GM19193 (cell line): ENCODE results near the gene FNIP1.

ENCODE experiments used
- POLR2A ChIP-seq: IDR thresholded peaks from 4 replicates; pipeline ENCODE4 v1.6.1; 2011; ENCODE audit not compliant: insufficient read depth, insufficient read length; ENCODE audit errors: extremely low read depth

The FNIP1 gene

DNA sequence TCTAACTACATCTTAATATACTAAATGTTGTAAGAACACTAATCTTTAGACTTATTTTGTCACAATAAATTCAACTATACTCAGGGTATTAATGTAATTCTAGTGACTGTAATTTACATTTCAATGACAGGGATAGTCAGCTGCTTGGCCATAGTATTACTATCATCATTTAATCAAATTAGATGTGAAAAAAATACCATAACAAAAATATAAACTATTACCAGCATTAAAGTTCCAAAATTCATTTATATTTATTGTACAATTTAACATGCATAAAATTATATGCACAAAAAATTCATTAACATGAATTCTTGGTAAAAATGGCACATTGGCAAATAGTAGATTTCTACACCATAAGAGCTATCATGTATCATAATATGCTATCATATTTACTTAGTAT lies 28.9 kb downstream of the FNIP1 start:
- TF ChIP-seq POLR2A: no peak

DNA sequence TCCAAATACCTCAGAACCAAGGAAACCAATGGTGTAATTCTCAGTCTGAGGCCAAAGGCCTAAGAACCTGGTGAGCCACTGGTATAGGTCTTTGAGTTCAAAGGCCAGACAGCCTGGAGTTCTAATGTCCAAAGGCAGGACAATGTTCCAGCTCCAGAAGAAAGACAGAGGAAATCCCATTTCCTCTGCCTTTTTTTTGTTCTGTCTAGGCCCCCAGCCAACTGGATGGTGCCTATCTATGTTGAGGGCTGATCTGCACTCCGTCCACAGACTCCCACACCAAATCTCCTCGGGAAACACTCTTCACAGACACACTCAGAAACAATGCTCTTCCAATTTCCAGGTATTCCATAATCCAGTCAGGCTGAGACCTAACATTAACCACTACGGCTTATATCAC lies 30.1 kb downstream of the FNIP1 start:
- no peak for TF ChIP-seq POLR2A

DNA sequence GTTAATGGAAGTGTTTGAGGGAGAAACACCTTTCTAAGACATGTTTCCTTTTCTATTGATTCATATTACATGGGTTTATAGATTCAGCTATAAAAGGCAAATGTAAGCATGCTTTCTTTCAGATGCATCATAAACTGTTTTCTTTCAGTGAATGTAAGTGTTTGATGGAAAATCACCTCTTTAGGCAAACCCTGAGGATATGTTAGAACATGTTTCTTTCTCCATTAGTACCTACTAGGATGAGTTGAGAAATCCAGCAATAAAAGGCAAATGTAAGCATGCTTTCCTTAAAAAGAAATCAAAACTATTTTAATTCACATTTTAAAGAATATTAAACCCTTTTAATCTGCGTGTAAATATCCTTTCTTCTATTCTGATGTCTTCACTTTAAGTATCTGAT lies 31.6 kb downstream of the FNIP1 start:
- no peak for TF ChIP-seq POLR2A

DNA sequence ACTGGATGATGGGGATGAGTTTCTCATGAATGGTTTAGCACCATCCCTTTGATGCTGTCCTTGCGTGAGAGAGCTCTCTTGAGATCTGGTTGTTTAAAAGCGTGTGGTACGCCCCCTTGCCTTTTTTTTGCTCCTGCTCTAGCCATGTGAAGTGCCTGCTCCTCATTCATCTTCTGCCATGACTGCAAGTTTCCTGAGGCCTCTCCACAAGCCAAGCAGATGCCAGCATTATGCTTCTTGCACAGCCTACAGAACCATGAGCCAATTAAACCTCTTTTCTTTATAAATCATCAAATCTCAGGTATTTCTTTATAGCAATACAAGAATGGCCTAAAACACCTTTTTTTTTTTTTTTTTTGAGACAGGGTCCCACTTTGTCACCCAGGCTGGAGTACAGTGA lies 32.8 kb downstream of the FNIP1 start:
- no peak for TF ChIP-seq POLR2A

DNA sequence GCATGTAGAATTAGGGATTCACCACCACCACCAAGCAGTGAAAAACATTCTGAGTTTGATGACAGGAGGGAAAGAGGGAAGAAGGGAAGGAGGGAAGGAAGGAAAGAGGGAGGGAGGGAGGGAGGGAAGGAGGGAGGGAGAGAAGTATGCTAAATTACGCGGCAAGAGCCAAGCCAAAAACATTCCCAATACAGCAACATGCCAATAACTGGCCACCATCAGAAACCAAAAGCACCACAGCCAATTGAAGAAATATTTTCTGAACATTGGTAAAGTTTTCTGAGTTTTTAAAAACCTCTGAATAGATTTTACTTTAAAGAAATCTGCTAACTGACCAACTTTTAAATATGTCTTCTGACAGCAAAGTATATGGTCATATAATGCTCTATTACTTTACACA lies 36.0 kb downstream of the FNIP1 start:
- TF ChIP-seq POLR2A: no peak

DNA sequence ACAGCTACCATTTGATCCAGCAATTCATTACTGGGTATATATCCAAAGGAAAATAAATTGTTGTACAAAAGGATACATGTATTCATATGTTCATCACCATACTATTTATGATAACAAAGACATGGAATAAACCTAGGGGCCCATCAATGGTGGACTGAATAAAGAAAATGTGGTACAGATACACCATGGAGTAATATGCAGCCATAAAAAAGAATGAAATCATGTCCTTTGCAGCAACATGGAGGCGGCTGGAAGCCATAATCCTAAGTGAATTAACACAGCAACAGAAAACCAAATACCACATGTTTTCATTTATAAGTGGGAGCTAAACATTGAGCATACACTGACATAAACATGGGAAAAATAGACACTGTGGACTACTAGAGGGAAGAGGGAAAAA lies 37.1 kb downstream of the FNIP1 start:
- no peak for TF ChIP-seq POLR2A

DNA sequence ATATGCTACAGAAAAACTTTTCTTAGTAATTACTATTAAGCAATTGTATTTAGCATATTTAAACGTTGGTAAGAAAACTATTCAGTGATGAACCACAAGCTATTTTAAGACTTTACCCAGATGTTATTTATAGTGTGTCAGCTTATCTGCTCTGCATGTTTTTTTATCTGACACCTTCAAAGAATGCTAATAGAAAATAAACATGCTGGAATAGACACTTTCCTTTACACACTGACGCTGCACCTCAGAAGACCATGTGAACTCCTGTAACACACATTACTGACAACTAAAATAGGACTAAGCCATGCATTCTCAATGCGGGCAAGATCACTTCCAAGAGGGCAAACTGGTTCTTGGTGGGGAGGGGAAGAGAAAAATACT lies 38.3 kb downstream of the FNIP1 start:
- no peak for TF ChIP-seq POLR2A

DNA sequence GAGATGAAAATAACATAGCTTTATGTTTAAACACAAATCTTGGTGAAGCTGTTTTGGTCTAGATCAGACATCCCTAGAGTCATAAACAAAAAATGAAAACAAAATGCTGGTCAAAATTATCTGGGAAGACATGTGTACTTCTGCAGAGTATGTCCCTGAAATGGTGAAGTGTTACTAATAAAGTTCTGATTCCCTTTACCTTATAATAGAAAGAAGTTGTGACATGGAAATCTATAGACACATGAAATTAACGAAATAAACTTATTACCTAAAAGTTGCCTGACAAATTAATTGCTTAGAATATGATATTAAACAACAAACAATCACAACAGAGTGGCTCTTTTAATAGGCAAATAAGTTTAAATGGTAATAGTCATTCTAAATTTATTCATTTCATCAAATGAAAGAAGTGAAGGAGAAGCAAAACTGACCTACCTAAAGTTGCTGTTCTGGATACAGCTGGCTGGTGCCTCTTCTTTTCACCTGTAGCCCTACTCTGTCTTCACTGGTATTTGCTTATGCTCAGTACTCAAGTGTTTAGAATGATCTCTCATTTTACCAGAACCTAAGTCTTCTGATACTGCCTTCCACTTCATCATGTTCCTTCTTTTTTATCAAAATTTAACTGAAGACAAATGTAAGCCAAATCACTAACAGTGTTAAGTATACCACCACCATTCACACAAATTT lies 38.8 kb downstream of the FNIP1 start:
- TF ChIP-seq POLR2A: no peak

DNA sequence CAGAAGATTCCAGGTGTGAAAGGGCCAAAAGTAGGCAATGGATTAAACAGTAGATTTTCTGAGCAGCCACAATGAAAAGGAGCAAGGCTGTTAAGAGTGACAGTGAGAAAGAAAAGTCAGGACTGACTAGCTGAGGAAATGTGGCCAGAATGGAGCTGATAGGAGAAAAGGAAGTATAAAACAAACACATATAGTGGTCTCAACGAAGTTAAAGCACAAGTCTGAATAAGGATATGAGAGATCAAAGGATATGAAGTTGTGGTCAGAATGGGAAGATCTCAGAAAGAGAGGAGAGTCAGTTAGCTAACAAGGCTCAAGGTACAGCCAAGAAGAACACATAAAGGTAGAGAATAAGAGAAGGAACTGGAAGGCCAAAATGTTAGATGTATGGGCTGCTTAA lies 39.9 kb downstream of the FNIP1 start:
- no peak for TF ChIP-seq POLR2A

DNA sequence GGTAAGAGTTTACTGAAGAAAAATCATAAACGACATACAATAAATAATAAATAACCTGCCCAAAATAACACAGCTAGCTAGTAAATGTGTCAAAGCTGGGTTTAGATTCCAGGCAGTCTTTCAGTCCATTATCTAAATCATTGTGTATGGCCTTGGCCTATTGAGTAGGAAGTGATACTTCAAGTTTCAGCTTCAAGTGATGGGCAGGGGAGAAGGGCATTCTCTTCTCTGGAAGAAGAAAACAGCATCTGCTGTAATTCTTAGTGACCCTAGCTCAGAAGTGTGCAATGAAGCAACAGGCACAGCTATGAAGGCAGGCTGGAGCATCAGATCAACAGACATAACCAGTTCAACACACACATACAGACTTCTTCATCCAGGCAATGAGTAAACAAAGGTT lies 42.5 kb downstream of the FNIP1 start:
- no peak for TF ChIP-seq POLR2A

DNA sequence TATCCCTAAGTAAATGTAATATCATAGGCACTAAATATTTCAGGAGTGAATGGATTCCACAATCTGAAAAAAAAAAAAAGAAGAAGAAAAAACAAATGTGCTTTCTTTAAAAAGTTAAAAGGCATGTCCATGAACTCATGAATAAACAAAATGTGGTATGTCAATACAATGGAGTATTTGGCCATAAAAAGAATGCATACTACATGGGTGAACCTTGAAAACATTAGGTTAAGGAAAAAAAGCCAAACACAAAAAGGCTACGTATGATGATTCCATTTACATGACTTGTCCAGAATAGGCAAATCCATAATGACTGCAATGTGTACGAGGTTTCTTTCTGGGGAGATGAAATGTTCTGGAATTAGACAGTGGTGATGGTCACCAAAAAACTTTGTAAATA lies 45.3 kb downstream of the FNIP1 start:
- no peak for TF ChIP-seq POLR2A

DNA sequence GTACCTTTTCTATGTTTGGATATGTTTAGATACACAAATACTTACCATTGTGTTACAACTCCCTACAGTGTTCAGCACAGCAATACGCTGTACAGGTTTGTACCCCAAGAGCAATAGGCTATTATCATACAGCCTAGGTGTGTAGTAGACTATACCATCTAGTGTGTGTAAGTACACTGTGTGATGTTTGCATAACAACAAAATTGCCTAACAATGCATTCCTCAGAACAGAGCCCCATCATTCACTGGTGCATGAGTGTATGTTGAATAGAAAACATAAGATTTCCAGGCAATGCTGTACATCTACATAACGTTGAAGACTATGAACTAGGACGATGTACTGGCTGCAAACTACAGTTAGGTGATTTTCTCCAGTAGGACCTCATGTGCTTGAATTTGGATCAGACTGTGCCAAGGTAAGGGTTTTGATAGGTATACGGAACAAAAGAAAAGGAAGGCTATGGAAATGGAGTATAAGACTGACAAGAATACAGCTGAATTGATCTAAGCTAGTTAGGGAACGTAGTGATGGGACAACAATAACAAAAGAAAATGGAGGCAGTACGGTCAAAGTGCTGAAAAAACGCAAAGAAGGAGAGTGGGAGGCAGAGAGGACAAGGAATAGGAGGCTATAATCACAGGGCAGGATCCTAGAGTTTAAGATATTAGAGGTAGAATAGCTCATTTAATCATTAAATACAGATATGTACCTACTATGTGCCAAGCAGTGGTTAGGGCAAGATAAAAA lies 46.9 kb downstream of the FNIP1 start:
- TF ChIP-seq POLR2A: no peak

DNA sequence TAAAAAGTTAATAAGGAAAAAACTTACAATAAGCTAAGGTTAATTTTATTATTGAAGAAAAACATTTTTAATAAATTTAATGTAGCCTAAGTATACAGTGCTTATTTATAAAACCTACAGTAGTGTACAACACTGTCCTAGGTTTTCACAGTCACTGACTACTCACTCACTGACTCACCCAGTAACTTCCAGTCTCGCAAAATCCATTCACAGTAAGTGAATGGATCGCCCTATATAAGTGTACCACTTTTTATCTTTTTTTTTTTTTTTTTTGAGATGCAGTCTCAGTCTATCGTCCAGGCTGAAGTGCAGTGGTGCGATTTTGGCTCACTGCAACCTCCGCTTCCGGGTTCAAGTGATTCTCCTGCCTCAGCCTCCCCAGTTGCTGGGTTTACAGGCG lies 47.7 kb downstream of the FNIP1 start:
- TF ChIP-seq POLR2A: no peak

DNA sequence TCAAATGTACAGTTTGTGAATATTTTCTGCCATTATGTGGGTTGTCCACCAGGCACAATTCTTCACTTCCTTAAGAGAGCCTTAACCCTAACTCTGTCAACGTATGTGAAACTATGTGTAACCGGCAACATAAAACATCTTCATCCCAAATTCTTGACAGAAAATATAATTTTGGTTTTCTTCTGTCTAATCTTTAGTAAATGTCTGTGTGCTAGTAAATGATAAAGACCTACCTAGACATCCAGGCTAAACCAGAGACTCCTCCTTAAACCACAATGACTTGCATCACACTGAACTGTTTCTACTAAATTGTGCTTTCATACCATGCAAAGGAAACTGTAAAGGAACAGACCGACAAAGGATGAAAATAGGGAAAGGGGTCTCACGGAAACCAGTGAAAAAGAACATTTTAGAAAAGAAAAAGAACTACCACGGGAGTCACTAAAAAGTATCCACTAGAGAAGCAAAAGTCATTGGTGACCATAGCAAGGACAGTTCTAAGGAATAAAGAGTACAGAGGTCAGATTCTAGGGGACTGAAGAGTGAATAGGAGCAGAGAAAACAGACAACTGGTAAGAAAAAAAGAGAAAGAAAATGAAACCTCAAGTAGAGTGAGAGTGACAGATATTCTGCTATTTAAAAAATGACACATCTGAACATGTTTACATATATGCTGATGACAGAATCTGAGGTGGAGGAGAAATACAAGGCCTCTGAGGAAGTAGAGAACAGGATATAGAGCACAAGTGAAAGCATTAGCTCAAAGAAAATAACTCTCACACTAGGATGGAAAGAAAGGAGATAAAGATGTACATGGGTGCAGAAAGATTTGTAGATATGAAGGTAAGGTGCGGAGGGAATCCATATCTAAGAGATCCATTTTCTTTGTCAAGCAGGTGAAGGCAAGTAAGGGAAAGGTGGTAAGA lies 49.4 kb downstream of the FNIP1 start:
- TF ChIP-seq POLR2A: no peak

DNA sequence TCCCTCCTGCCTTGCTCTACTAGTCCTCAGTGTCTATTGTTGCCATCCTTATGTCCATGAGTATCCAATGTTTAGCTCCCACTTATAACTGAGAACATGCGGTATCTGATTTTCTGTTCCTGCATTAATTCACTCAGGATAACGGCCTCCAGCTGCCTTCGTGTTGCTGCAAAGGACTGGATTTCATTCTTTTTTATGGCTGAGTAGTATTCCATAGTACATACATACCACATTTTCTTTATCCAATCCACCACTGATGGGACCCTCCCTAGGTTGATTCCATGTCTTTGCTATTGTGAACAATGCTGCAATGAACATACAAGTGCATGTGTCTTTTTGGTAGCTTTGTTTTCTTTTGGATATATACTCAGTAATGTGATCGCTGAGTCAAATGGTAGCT lies 50.4 kb downstream of the FNIP1 start:
- no peak for TF ChIP-seq POLR2A
